DMS153 treated with DMSO at 0.1 percent for 48 hours (cell line): ENCODE measurements around the gene OMD.
A peak's percentile ranks its signal among the peaks of the same experiment; 100 is the strongest.
"Not testable (repeated sequence)": the region's sequence is repeated elsewhere in the genome, so short reads cannot be mapped to it uniquely, and the experiment has no call there.

Source experiments
- DNase-seq: peaks from one replicate; lab custom pipeline; 2025; ENCODE audit not compliant: unreplicated experiment; lab: John Stamatoyannopoulos, UW

Gene OMD

GRCh38 chr9:92414566-92414965 lies 9.7 kb downstream of the OMD start:
- no peak for DNase-seq

- DNase-seq: not testable (repeated sequence)
These were observed 13.1 kb downstream of the OMD start for GRCh38 chr9:92411157-92411556.

- no peak for DNase-seq
These were observed 15.4 kb downstream of the OMD start for GRCh38 chr9:92408747-92409478.

GRCh38 chr9:92407818-92408217 lies 16.5 kb downstream of the OMD start:
- DNase-seq: no peak

GRCh38 chr9:92406477-92406876 lies 17.8 kb downstream of the OMD start:
- no peak for DNase-seq

GRCh38 chr9:92405818-92406217 lies 18.5 kb downstream of the OMD start:
- DNase-seq: no peak

GRCh38 chr9:92404042-92404836 lies 20.0 kb downstream of the OMD start, which contains the start of gene OGN:
Gene OGN (minus strand): TSS chr9:92404578. CDS start chr9:92403407, 1,171 bp downstream.
- DNase-seq: no peak

GRCh38 chr9:92402826-92403745 lies 21.2 kb downstream of the OMD start:
- no peak for DNase-seq

GRCh38 chr9:92402360-92402759 lies 21.9 kb downstream of the OMD start:
- no peak for DNase-seq

GRCh38 chr9:92397853-92398252 lies 26.4 kb downstream of the OMD start:
- DNase-seq: no peak

- DNase-seq: no peak
These were observed 28.7 kb downstream of the OMD start for GRCh38 chr9:92395617-92396016.

GRCh38 chr9:92393686-92394085 lies 30.6 kb downstream of the OMD start:
- DNase-seq: no peak

- no peak for DNase-seq
These were observed 31.6 kb downstream of the OMD start for GRCh38 chr9:92392690-92393089.

- no peak for DNase-seq
These were observed 38.3 kb downstream of the OMD start for GRCh38 chr9:92385953-92386352.

GRCh38 chr9:92385477-92385876 lies 38.8 kb downstream of the OMD start:
- no peak for DNase-seq

- DNase-seq: no peak
These were observed 39.3 kb downstream of the OMD start for GRCh38 chr9:92385001-92385400.

GRCh38 chr9:92384375-92384774 lies 39.9 kb downstream of the OMD start:
- DNase-seq: no peak

GRCh38 chr9:92381775-92382174 lies 42.5 kb downstream of the OMD start:
- no peak for DNase-seq

GRCh38 chr9:92380603-92381002 lies 43.7 kb downstream of the OMD start:
- no peak for DNase-seq

- peak; percentile 63 for DNase-seq
These were observed 45.3 kb downstream of the OMD start for GRCh38 chr9:92378865-92379560.

GRCh38 chr9:92377876-92378275 lies 46.4 kb downstream of the OMD start:
- DNase-seq: no peak
